DND-41 (cell line): Measurements from ENCODE around the gene NUP214.
A peak's percentile ranks its signal among the peaks of the same experiment; 100 is the strongest.

Experiments used
- ATAC-seq: fragments of 200-7000 bp; cut with Tn5 transposase; 3 replicates; pipeline ENCODE4 v1.9.1; 2021; ENCODE audit warnings: low read depth; ENCODE audit not compliant: insufficient read depth
- DNase-seq: peaks from one replicate; pipeline ENCODE4 v3.0.0-alpha.2; 2020
- H2AFZ ChIP-seq: 2 replicates; pipeline ENCODE4 v1.6.0; 2012; ENCODE audit warnings: low read depth, low read length
- H3K27ac ChIP-seq: 2 replicates; pipeline ENCODE4 v1.5.1; 2012; ENCODE audit warnings: low read length, inconsistent platforms
- H3K27me3 ChIP-seq: fragments of 200-600 bp; sonication (generic); 2 replicates; pipeline ENCODE4 v1.6.0; 2012; ENCODE audit warnings: low read length, mild to moderate bottlenecking, inconsistent platforms; ENCODE audit not compliant: insufficient read depth, poor library complexity
- H3K36me3 ChIP-seq: 2 replicates; pipeline ENCODE4 v1.5.1; 2012; ENCODE audit warnings: low read length, inconsistent platforms; ENCODE audit not compliant: insufficient read depth
- H3K4me1 ChIP-seq: 2 replicates; pipeline ENCODE4 v1.5.1; 2012; ENCODE audit warnings: mild to moderate bottlenecking, low read length; ENCODE audit not compliant: insufficient read depth
- H3K4me2 ChIP-seq: 2 replicates; pipeline ENCODE4 v1.6.0; 2012; ENCODE audit warnings: mild to moderate bottlenecking, moderate library complexity, low read length, inconsistent platforms; ENCODE audit not compliant: insufficient read depth
- H3K4me3 ChIP-seq, 2 experiments: fragments of 200-600 bp in 1 of 2; shearing (Covaris generic) in 1 of 2; 2 replicates each; pipeline ENCODE4 v1.5.1; 2012 to 2016; ENCODE audit warnings: inconsistent platforms in 2 of 2, low read length in 2 of 2, mild to moderate bottlenecking in 2 of 2, low read depth in 1 of 2, moderate library complexity in 1 of 2
- H3K79me2 ChIP-seq: 2 replicates; pipeline ENCODE4 v1.6.0; 2012; ENCODE audit warnings: low read length, inconsistent platforms; ENCODE audit not compliant: insufficient read depth
- H3K9ac ChIP-seq: 2 replicates; pipeline ENCODE4 v1.6.0; 2012; ENCODE audit warnings: low read depth, mild to moderate bottlenecking, inconsistent platforms, low read length, moderate library complexity
- H3K9me3 ChIP-seq: 2 replicates; pipeline ENCODE4 v1.5.1; 2012; ENCODE audit warnings: low read length, moderate library complexity, mild to moderate bottlenecking, inconsistent platforms; ENCODE audit not compliant: insufficient read depth, severe bottlenecking
- H4K20me1 ChIP-seq: 2 replicates; pipeline ENCODE4 v1.6.0; 2012; ENCODE audit warnings: low read length; ENCODE audit not compliant: insufficient read depth
- CTCF ChIP-seq: IDR thresholded peaks from 2 replicates; pipeline ENCODE4 v1.5.1; 2012; ENCODE audit warnings: borderline replicate concordance, low read length, moderate library complexity, mild to moderate bottlenecking; ENCODE audit not compliant: poor library complexity, severe bottlenecking; ENCODE audit errors: extremely low read depth
- EZH2 ChIP-seq: IDR thresholded peaks from 3 replicates; pipeline ENCODE4 v1.6.1; 2012; ENCODE audit warnings: borderline replicate concordance, low read depth, mild to moderate bottlenecking, moderate library complexity, low read length, inconsistent platforms; ENCODE audit not compliant: severe bottlenecking

Gene NUP214

GRCh38 chr9:131178382-131178781 is 53.0 kb downstream of the NUP214 start:
- peak; percentile 97 for TF ChIP-seq CTCF
- no peak for TF ChIP-seq EZH2
- H3K79me2 ChIP-seq, result 0 out of 2 replicates have a peak, but pooled peaks cover 2% of the 10 kb centered on the region
- H4K20me1 ChIP-seq, result 0 out of 2 replicates have a peak, but pooled peaks cover 3% of the 10 kb centered on the region
- no peak overlapping the region for H2AFZ ChIP-seq
- H3K36me3 ChIP-seq, result peaks cover 73% of the 10 kb centered on the region
- no peaks in the 10 kb centered on the region for H3K27me3 ChIP-seq
- no peak overlapping the region for H3K9ac ChIP-seq
- peak overlapping the region; percentile 34; the same call in 1 of the 2 replicates for H3K27ac ChIP-seq
- peak; percentile 80 for DNase-seq
- no peaks in the 10 kb centered on the region for H3K9me3 ChIP-seq
- peak; percentile 100 for ATAC-seq
- H3K4me3 ChIP-seq, result no peak overlapping the region
- H3K4me2 ChIP-seq, result no peak overlapping the region
- no peaks in the 10 kb centered on the region for H3K4me1 ChIP-seq

GRCh38 chr9:131178926-131179325 is 53.5 kb downstream of the NUP214 start:
- Histone ChIP-seq H2AFZ (no peak overlapping the region), H4K20me1 (0 out of 2 replicates have a peak, but pooled peaks cover 3% of the 10 kb centered on the region), H3K36me3 (peaks cover 72% of the 10 kb centered on the region), H3K27ac (peak overlapping the region; percentile 34; the same call in 1 of the 2 replicates), H3K4me1 (no peaks in the 10 kb centered on the region), H3K9ac (no peak overlapping the region), H3K4me2 (no peak overlapping the region), H3K27me3 (no peaks in the 10 kb centered on the region), H3K9me3 (no peaks in the 10 kb centered on the region), H3K79me2 (0 out of 2 replicates have a peak, but pooled peaks cover 2% of the 10 kb centered on the region), H3K4me3 (no peak overlapping the region)
- ATAC-seq (no peak), DNase-seq (no peak)
- TF ChIP-seq EZH2 (no peak), CTCF (no peak)

- no peak for DNase-seq
- H3K4me1 ChIP-seq, result no peaks in the 10 kb centered on the region
- H3K36me3 ChIP-seq, result peaks cover 65% of the 10 kb centered on the region
Observed at GRCh38 chr9:131179561-131180219, 54.3 kb downstream of the NUP214 start.

More at GRCh38 chr9:131179561-131180219, 54.3 kb downstream of the NUP214 start:
- no peak overlapping the region for H2AFZ ChIP-seq
- no peak overlapping the region for H3K9ac ChIP-seq
- 0 out of 2 replicates have a peak, but pooled peaks cover 2% of the 10 kb centered on the region for H3K79me2 ChIP-seq
- 0 out of 2 replicates have a peak, but pooled peaks cover 3% of the 10 kb centered on the region for H4K20me1 ChIP-seq
- no peak for ATAC-seq
- H3K9me3 ChIP-seq, result no peaks in the 10 kb centered on the region
- no peak overlapping the region for H3K4me2 ChIP-seq
- no peaks in the 10 kb centered on the region for H3K27me3 ChIP-seq
- H3K27ac ChIP-seq, result no peak overlapping the region
- TF ChIP-seq EZH2, result no peak
- TF ChIP-seq CTCF, result no peak
- H3K4me3 ChIP-seq, result no peak overlapping the region
